ENCODE results near the gene ZNF593OS. TPM values are rescaled to one million over a fixed set of nuclear protein-coding genes. Genes with fewer than 3 reads are reported as not detected.

The ZNF593OS gene
- total RNA-seq, 1 donor from 2014 or later: not detected

GRCh38 chr1:26197813-26198212, 26.2 kb upstream of the ZNF593OS start:
- Histone ChIP-seq H3K27ac (no peak overlapping the region), H3K9me3 (no peaks in the 10 kb centered on the region), H3K27me3 (no peaks in the 10 kb centered on the region), H3K4me1 (no peaks in the 10 kb centered on the region), H3K36me3 (no peaks in the 10 kb centered on the region), H3K4me3 (no peak overlapping the region)
- no peak for TF ChIP-seq CTCF (IDR thresholded peaks at IDR 0.05)
- intact Hi-C loops (cut with DNase I): no loop called here
- ATAC-seq (no peak), DNase-seq (no peak)

- no peaks in the 10 kb centered on the region for H3K36me3 ChIP-seq
- DNase-seq: no peak
- intact Hi-C loops (cut with DNase I): no loop called here
- H3K27ac ChIP-seq: no peak overlapping the region
- H3K27me3 ChIP-seq: no peaks in the 10 kb centered on the region
- no peak overlapping the region for H3K4me3 ChIP-seq
- no peak for ATAC-seq
- H3K4me1 ChIP-seq: no peaks in the 10 kb centered on the region
- no peak for TF ChIP-seq CTCF (IDR thresholded peaks at IDR 0.05)
- no peaks in the 10 kb centered on the region for H3K9me3 ChIP-seq
These were observed 25.7 kb upstream of the ZNF593OS start for GRCh38 chr1:26197301-26197700.

- Histone ChIP-seq H3K27ac (no peak overlapping the region), H3K27me3 (no peaks in the 10 kb centered on the region), H3K4me3 (no peak overlapping the region), H3K9me3 (no peaks in the 10 kb centered on the region), H3K36me3 (no peaks in the 10 kb centered on the region), H3K4me1 (no peaks in the 10 kb centered on the region)
- no peak for ATAC-seq
- no peak for TF ChIP-seq CTCF (IDR thresholded peaks at IDR 0.05)
- intact Hi-C loops (cut with DNase I): no loop called here
- no peak for DNase-seq
These were observed 24.2 kb upstream of the ZNF593OS start for GRCh38 chr1:26195805-26196204.

- no peaks in the 10 kb centered on the region for H3K36me3 ChIP-seq
- no peak overlapping the region for H3K4me3 ChIP-seq
- H3K9me3 ChIP-seq: no peaks in the 10 kb centered on the region
- no peak for DNase-seq
- intact Hi-C loops (cut with DNase I): no loop called here
- no peaks in the 10 kb centered on the region for H3K4me1 ChIP-seq
- no peaks in the 10 kb centered on the region for H3K27me3 ChIP-seq
- H3K27ac ChIP-seq: no peak overlapping the region
- no peak for TF ChIP-seq CTCF (IDR thresholded peaks at IDR 0.05)
- no peak for ATAC-seq
These were observed 20.1 kb upstream of the ZNF593OS start for GRCh38 chr1:26191739-26192138.

GRCh38 chr1:26190373-26190987, 18.8 kb upstream of the ZNF593OS start, which contains the start of gene CATSPER4:
TSS of gene CATSPER4 (plus strand) at chr1:26190602. CDS start at chr1:26190628, 26 bp downstream.
- intact Hi-C loops (cut with DNase I): no loop called here
- TF ChIP-seq CTCF (IDR thresholded peaks at IDR 0.05): no peak
- peak; percentile 19 for ATAC-seq
- Histone ChIP-seq H3K36me3 (no peaks in the 10 kb centered on the region), H3K4me1 (no peaks in the 10 kb centered on the region), H3K27me3 (no peaks in the 10 kb centered on the region), H3K9me3 (no peaks in the 10 kb centered on the region), H3K4me3 (no peak within 1 kb of the TSS), H3K27ac (no peak within 1 kb of the TSS)
- no peak for DNase-seq
